Measurements from ENCODE around the gene MRPL42.

GRCh38 chr12:93541578-93542225 lies 74.4 kb downstream of the MRPL42 start:
- no peak for TF ChIP-seq CTCF (IDR thresholded peaks at IDR 0.05)
- no peak for TF ChIP-seq POLR2A (IDR thresholded peaks at IDR 0.05)

Data from esophagus squamous epithelium (tissue), 4 donors.